ENCODE measurements around the gene COL19A1.

GRCh38 chr6:69820018-69820417, 46.3 kb upstream of the COL19A1 start:
- TF ChIP-seq CTCF (IDR thresholded peaks at IDR 0.05) = no peak
- no peak for TF ChIP-seq POLR2A (IDR thresholded peaks at IDR 0.05)
